Heart left ventricle (tissue), 13 donors: ENCODE measurements around the gene ATF6.

ENCODE experiments used
- POLR2A ChIP-seq, 2 donors: fragments of 450-650 bp; IDR thresholded peaks; one replicate each; pipeline ENCODE4 v1.6.1; 2017; ENCODE audit warnings: antibody characterized with exemption in 2 of 2, mild to moderate bottlenecking in 2 of 2, moderate library complexity in 2 of 2
- TF ChIP-seq, protein P1 (sequence below), 12 donors: fragments of 200-600 bp; sonication (generic) in 4 of 12; IDR thresholded peaks; one replicate each; pipeline versions ENCODE4 v1.5.0 to v1.8.0; 2018 to 2022; ENCODE audit warnings: antibody characterized with exemption in 12 of 12, mild to moderate bottlenecking in 5 of 12
- donor health status: ischemic (EF 13 %, LVEDD 7.1; RV severe dilation, severe dysfunction).
- donor health status: DM: no; HTN: yes; CAD: no.
- donor health status: DM: no; HTN: no; CAD: no.
- donor health status: ischemic (EF 25% LVEDD 6.9; RV normal size, moderate dysfunction).
- donor health status: ischemic (EF 25% LVEDD 5.7; RV mildly dilated, moderate dysfunction).
- donor health status: ischemic (EF 35%, LVEDD 5.7; RV mildly dilated, moderate dysfunction).
- donor health status: nonischemic (EF 11% LVEDD 7.7; RV severe dilation, severe dysfunction).
- donor health status: DM: yes; HTN: yes; CAD: no.
- donor health status: PGD.
- donor health status: ischemic (EF 29% LVEDD 5.4; RV normal size, mild dysfunction).
- donor health status: nonischemic (EF 23%, LVEDD 6.1; RV moderate dilation, normal function).

DNA sequence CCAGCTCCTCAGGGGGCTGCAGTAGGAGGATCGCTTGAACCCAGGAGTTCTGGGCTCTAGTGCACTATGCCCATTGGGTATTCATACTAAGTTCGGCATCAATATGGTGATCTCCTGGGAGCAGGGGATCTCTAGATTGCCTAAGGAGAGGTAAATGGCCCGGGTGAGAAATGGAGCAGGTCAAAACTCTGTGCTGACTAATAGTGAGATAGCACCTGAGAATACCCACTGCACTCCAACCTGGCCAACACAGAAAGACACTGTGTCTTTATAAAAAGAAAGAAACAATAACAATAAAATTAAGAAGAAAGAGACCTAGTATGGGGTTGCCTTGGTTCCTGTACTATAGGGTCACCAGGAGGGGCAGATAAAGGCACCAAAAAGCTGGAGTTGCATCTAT is 30.3 kb upstream of the ATF6 start:
- TF ChIP-seq, protein P1, sequence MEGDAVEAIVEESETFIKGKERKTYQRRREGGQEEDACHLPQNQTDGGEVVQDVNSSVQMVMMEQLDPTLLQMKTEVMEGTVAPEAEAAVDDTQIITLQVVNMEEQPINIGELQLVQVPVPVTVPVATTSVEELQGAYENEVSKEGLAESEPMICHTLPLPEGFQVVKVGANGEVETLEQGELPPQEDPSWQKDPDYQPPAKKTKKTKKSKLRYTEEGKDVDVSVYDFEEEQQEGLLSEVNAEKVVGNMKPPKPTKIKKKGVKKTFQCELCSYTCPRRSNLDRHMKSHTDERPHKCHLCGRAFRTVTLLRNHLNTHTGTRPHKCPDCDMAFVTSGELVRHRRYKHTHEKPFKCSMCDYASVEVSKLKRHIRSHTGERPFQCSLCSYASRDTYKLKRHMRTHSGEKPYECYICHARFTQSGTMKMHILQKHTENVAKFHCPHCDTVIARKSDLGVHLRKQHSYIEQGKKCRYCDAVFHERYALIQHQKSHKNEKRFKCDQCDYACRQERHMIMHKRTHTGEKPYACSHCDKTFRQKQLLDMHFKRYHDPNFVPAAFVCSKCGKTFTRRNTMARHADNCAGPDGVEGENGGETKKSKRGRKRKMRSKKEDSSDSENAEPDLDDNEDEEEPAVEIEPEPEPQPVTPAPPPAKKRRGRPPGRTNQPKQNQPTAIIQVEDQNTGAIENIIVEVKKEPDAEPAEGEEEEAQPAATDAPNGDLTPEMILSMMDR (IDR thresholded peaks at IDR 0.05) = no peak
- no peak for TF ChIP-seq POLR2A (IDR thresholded peaks at IDR 0.05)
